Measurements from ENCODE around the gene PSMD5.
A peak's percentile ranks its signal among the peaks of the same experiment; 100 is the strongest.

The PSMD5 gene

GRCh38 chr9:120874226-120875194 lies 31.8 kb upstream of the PSMD5 start:
- DNase-seq: no peak

- no peak for DNase-seq
Measured at GRCh38 chr9:120873512-120873911, 30.8 kb upstream of the PSMD5 start.

- DNase-seq: peak; percentile 38
Measured at GRCh38 chr9:120872791-120873502, 30.2 kb upstream of the PSMD5 start.

- DNase-seq: no peak
Measured at GRCh38 chr9:120870206-120870605, 27.5 kb upstream of the PSMD5 start.

- DNase-seq: no peak
Measured at GRCh38 chr9:120869726-120870125, 27.0 kb upstream of the PSMD5 start.

GRCh38 chr9:120869360-120869687 lies 26.6 kb upstream of the PSMD5 start:
- no peak for DNase-seq

GRCh38 chr9:120868676-120869359 lies 26.1 kb upstream of the PSMD5 start:
- DNase-seq: peak; percentile 98

GRCh38 chr9:120868339-120868675 lies 25.6 kb upstream of the PSMD5 start:
- DNase-seq: no peak

- DNase-seq: no peak
Measured at GRCh38 chr9:120867676-120868338, 25.1 kb upstream of the PSMD5 start.

- no peak for DNase-seq
Measured at GRCh38 chr9:120866651-120867050, 23.9 kb upstream of the PSMD5 start.

- no peak for DNase-seq
Measured at GRCh38 chr9:120865809-120866208, 23.1 kb upstream of the PSMD5 start.

- DNase-seq: no peak
Measured at GRCh38 chr9:120865176-120865575, 22.5 kb upstream of the PSMD5 start.

- DNase-seq: no peak
Measured at GRCh38 chr9:120864719-120865118, 22.0 kb upstream of the PSMD5 start.

- DNase-seq: no peak
Measured at GRCh38 chr9:120863833-120864232, 21.1 kb upstream of the PSMD5 start.

GRCh38 chr9:120862452-120862851 lies 19.7 kb upstream of the PSMD5 start:
- no peak for DNase-seq

- no peak for DNase-seq
Measured at GRCh38 chr9:120861935-120862334, 19.2 kb upstream of the PSMD5 start.

GRCh38 chr9:120860083-120860482 lies 17.4 kb upstream of the PSMD5 start:
- no peak for DNase-seq

- DNase-seq: no peak
Measured at GRCh38 chr9:120859361-120859760, 16.6 kb upstream of the PSMD5 start.

GRCh38 chr9:120857902-120858301 lies 15.2 kb upstream of the PSMD5 start:
- DNase-seq: no peak

- no peak for DNase-seq
Measured at GRCh38 chr9:120857481-120857880, 14.8 kb upstream of the PSMD5 start.

- DNase-seq: no peak
Measured at GRCh38 chr9:120856700-120857099, 14.0 kb upstream of the PSMD5 start.

GRCh38 chr9:120855827-120856670 lies 13.3 kb upstream of the PSMD5 start:
- DNase-seq: no peak

All from activated CD4-positive, alpha-beta T cell treated with anti-CD3 and anti-CD28 coated beads, Interleukin-2, Interleukin-6, amounts not matched to agents 100 ng/mL and 50 ng/mL, durations not matched to agents 16 hours and 8 hours (primary cell).